ENCODE measurements around the gene MST1R.

- TF ChIP-seq CTCF (conservative IDR thresholded peaks at IDR 0.05; ENCODE audit: low read depth, low read length) (no peak), EZH2 (IDR thresholded peaks at IDR 0.05; ENCODE audit: low read length, unreplicated experiment) (no peak), EZH2phosphoT487 (IDR thresholded peaks at IDR 0.05; ENCODE audit: borderline replicate concordance, low read length) (no peak)
Observed at GRCh38 chr3:49925485-49925884, 21.8 kb upstream of the MST1R start.

Data from PC-3 (cell line).